Transverse colon (tissue), 3 donors: ENCODE measurements around the gene BRF1.

Source experiments
- POLR2A ChIP-seq: fragments of 450-650 bp; IDR thresholded peaks from one replicate; pipeline ENCODE4 v1.6.1; 2016; ENCODE audit warnings: antibody characterized with exemption, mild to moderate bottlenecking, moderate library complexity
- TF ChIP-seq, protein P1 (sequence below), 5 experiments: fragments of 200-600 bp in 3 of 5; fragments of 450-650 bp in 2 of 5; sonication (generic) in 3 of 5; IDR thresholded peaks; 1 replicate in 2 of 5; 2 replicates in 3 of 5; pipeline ENCODE4 v1.5.1; 2016 to 2017; ENCODE audit warnings: antibody characterized with exemption in 5 of 5, inconsistent platforms in 3 of 5, mild to moderate bottlenecking in 2 of 5, moderate library complexity in 1 of 5

DNA sequence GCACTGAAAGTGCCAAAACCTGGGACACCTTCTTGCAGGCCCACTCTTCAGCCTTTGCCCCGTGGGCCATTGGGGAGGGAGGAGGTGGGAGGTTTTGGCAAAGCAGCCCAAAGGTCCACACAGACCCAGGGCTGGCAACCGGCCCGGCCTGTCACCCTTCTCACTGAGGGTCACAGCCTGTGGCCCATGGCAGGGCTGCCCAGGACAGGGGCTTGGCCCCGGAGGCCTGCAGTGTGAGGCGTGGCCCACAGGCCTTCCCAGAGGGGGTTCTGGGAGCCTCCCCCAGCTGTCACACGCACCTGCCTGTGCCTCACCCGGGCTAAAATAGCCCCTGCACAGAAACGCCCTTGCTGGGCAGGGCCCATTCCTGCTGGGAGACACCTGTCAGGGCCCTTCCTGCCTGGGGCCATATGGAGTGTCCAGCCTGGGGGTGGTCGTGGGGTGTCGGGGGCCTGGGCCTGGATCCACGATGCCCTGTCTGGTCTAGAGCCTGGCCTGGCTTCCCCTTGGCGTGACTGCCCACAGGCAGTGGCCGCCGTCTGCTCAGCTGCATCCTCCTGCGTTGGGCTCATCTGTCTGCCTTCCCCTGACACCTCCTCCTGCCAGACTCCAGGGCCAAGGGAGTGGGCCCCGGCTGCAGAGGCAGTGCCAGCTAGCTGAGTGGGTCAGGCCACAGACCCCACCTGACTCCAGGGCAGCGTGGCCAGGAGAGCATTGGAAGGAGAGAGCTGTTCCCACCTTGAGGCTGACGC is 33.0 kb upstream of the BRF1 start:
- TF ChIP-seq, protein P1, sequence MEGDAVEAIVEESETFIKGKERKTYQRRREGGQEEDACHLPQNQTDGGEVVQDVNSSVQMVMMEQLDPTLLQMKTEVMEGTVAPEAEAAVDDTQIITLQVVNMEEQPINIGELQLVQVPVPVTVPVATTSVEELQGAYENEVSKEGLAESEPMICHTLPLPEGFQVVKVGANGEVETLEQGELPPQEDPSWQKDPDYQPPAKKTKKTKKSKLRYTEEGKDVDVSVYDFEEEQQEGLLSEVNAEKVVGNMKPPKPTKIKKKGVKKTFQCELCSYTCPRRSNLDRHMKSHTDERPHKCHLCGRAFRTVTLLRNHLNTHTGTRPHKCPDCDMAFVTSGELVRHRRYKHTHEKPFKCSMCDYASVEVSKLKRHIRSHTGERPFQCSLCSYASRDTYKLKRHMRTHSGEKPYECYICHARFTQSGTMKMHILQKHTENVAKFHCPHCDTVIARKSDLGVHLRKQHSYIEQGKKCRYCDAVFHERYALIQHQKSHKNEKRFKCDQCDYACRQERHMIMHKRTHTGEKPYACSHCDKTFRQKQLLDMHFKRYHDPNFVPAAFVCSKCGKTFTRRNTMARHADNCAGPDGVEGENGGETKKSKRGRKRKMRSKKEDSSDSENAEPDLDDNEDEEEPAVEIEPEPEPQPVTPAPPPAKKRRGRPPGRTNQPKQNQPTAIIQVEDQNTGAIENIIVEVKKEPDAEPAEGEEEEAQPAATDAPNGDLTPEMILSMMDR (IDR thresholded peaks at IDR 0.05), result no peak
- TF ChIP-seq POLR2A, result no peak
